ENCODE results near the gene NTM.

- TF ChIP-seq POLR2AphosphoS5 (IDR thresholded peaks at IDR 0.05) (no peak), CTCF (IDR thresholded peaks at IDR 0.05) (no peak), POLR2A (IDR thresholded peaks at IDR 0.05) (no peak)
Observed at GRCh38 chr11:132186699-132187098, 816.3 kb downstream of the NTM start.
